Choroid plexus epithelial cell (primary cell): ENCODE results near the gene CAMK1D.
"Not testable (repeated sequence)": the region's sequence is repeated elsewhere in the genome, so short reads cannot be mapped to it uniquely, and the experiment has no call there.

Experiments
- DNase-seq: peaks from one replicate; pipeline ENCODE4 v3.0.0-alpha.2; 2010; ENCODE audit warnings: low read depth
- H3K4me3 ChIP-seq: 2 replicates; pipeline ENCODE4 v1.5.1; 2011; ENCODE audit warnings: low read depth, mild to moderate bottlenecking, control low read depth, low read length, moderate library complexity
- TF ChIP-seq, protein P1 (sequence below): conservative IDR thresholded peaks from 2 replicates; pipeline ENCODE4 v1.5.1; 2011; ENCODE audit warnings: low read depth, mild to moderate bottlenecking, control low read depth, inconsistent platforms, low read length, moderate library complexity

CAMK1D gene

DNA sequence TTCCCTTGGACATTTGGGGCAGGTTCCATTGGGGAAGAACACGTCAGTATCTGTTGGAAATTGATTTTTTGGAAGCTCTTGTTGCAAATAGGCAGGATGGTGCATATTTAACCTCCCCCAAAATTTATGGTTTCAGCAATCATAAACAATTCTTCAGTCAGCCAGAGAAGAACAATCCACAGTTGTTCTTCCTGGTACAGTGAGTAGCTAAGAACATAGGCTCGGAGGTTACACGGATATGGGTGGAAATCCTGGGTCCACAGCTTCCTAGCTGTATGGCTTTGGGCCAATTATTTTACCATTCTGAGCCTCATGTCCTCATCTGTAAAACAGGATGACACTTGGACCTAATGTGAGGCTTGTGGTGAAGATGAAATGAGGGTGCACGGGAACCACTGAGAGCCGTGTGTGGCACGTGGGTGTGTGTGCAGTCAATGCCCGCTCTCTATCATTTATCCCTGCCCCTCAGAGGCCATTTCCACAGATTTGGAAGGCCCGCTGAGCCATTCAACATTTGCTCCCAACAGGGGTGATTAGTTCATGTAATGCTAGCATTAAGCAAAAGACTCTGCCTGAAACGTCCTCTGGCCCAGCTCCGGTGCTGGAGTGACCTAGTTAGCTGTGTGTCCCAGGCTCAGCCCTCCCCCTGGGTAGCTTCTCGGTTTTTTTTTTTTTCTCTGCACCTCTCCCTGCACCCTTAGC lies 9.7 kb downstream of the CAMK1D start:
- TF ChIP-seq, protein P1, sequence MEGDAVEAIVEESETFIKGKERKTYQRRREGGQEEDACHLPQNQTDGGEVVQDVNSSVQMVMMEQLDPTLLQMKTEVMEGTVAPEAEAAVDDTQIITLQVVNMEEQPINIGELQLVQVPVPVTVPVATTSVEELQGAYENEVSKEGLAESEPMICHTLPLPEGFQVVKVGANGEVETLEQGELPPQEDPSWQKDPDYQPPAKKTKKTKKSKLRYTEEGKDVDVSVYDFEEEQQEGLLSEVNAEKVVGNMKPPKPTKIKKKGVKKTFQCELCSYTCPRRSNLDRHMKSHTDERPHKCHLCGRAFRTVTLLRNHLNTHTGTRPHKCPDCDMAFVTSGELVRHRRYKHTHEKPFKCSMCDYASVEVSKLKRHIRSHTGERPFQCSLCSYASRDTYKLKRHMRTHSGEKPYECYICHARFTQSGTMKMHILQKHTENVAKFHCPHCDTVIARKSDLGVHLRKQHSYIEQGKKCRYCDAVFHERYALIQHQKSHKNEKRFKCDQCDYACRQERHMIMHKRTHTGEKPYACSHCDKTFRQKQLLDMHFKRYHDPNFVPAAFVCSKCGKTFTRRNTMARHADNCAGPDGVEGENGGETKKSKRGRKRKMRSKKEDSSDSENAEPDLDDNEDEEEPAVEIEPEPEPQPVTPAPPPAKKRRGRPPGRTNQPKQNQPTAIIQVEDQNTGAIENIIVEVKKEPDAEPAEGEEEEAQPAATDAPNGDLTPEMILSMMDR = no peak
- DNase-seq = no peak
- H3K4me3 ChIP-seq = no peak overlapping the region

DNA sequence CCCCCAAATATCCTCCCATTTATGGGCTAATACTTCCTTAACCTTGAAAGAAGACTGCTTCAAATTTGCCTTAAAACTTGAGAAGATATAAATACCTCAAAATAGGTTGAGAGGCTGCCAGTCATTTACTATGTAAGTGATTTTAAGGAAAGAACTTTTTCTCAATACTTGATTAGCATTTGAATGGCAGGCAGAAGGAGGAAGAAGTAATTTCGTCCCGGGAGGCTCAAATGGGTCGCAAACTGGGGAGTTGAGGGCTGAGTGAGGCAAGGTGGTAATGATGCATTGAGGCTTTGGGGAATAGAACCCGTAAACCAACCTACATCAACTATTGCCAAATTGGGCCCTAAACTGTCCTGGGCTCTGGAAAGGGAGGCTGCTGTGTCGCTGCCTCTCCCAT lies 11.1 kb downstream of the CAMK1D start:
- no peak for DNase-seq
- no peak overlapping the region for H3K4me3 ChIP-seq
- TF ChIP-seq, protein P1 = no peak

GRCh38 chr10:12361115-12361514 lies 11.8 kb downstream of the CAMK1D start:
- H3K4me3 ChIP-seq, DNase-seq: not testable (repeated sequence)

GRCh38 chr10:12364559-12364958 lies 15.2 kb downstream of the CAMK1D start:
- TF ChIP-seq, protein P1 = no peak
- no peak for DNase-seq
- no peak overlapping the region for H3K4me3 ChIP-seq

DNA sequence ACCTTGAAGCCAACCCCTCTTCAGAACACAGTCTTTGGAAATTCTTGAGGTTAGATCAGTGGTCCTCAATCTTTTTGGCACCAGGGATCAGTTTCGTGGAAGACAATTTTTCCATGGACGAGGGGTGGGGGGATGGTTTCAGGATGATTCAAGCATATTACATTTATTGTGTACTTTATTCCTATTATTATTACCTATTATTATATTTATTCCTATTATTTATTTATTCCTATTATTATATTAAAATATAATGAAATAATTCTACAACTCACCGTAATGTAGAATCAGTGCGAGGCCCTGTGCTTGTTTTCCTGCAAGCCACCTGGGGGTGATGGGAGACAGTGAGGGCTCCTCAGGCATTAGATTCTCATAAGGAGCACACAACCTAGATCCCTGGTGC lies 17.9 kb downstream of the CAMK1D start:
- TF ChIP-seq, protein P1 = no peak
- no peak overlapping the region for H3K4me3 ChIP-seq
- DNase-seq = no peak

GRCh38 chr10:12369982-12370381 lies 20.6 kb downstream of the CAMK1D start:
- TF ChIP-seq, protein P1 = no peak
- DNase-seq = no peak
- H3K4me3 ChIP-seq = no peak overlapping the region

DNA sequence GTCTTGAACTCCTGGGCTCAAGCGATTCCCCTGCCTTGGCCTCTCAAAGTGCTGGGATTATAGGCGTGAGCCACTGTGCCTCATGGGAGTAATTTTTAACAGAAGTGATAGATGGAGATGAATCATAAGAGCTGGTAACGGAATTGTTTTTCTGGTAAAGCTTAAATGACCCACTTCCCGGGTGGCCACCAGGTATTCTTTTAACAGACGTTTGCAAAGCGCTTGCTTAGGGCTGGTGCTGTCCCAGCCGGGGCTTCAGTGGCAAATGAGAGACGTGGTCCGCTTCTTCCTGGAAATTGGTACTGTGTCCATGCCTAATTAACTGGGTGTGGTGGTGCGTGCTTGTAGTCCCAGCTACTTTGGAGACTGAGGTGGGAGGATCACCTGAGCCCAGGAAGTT lies 23.5 kb downstream of the CAMK1D start:
- no peak for DNase-seq
- TF ChIP-seq, protein P1 = no peak
- H3K4me3 ChIP-seq = no peak overlapping the region
